WTC11 (cell line): ENCODE data around the gene CELF6. TPM values are rescaled to one million over a fixed set of nuclear protein-coding genes. Genes with fewer than 3 reads are reported as not detected.

ENCODE experiments used
- ATAC-seq: fragments of 200-7000 bp; cut with Tn5 transposase; 2 replicates; pipeline ENCODE4 v1.10.0; 2021; ENCODE audit warnings: mild to moderate bottlenecking, moderate library complexity
- CTCF ChIA-PET: fragments of 300-600 bp; sonication (Branson Sonifier 250); formaldehyde crosslinking; loops from one replicate; lab custom pipeline; 2021; ENCODE audit warnings: antibody characterized with exemption; lab: Charles Lee
- POLR2A ChIA-PET: fragments of 350-600 bp; sonication (Branson Sonifier 250); formaldehyde crosslinking; loops from one replicate; lab custom pipeline; 2021; ENCODE audit warnings: antibody characterized with exemption; lab: Charles Lee
- DNase-seq: peaks from one replicate; pipeline ENCODE4 v3.0.0; 2021; ENCODE audit warnings: low spot score
- H3K27ac Mint-ChIP-seq: 2 replicates; pipeline ENCODE4 v1.8.0; 2021; ENCODE audit warnings: mixed read lengths
- H3K27me3 Mint-ChIP-seq: 2 replicates; pipeline ENCODE4 v1.8.0; 2021; ENCODE audit warnings: low read depth, mild to moderate bottlenecking, moderate library complexity, mixed read lengths
- H3K36me3 Mint-ChIP-seq: 2 replicates; pipeline ENCODE4 v1.8.0; 2021; ENCODE audit warnings: mixed read lengths
- H3K4me1 Mint-ChIP-seq: 2 replicates; pipeline ENCODE4 v1.8.0; 2022; ENCODE audit warnings: mixed read lengths
- H3K4me3 Mint-ChIP-seq: 2 replicates; pipeline ENCODE4 v1.8.0; 2021; ENCODE audit warnings: mild to moderate bottlenecking, moderate library complexity, mixed read lengths
- H3K9me3 Mint-ChIP-seq: 2 replicates; pipeline ENCODE4 v1.8.0; 2021; ENCODE audit warnings: mixed read lengths
- EMX1 ChIP-seq: fragments of 250-450 bp; sonication (Bioruptor Pico); IDR thresholded peaks from 2 replicates; pipeline ENCODE4 v1.8.0; 2021; ENCODE audit warnings: mild to moderate bottlenecking
- FOXK1 ChIP-seq: sonication (generic); formaldehyde crosslinking; IDR thresholded peaks from 2 replicates; pipeline ENCODE4 v1.8.0; 2022; ENCODE audit warnings: mild to moderate bottlenecking, moderate library complexity, missing genetic modification reagents
- IRF2 ChIP-seq: sonication (generic); formaldehyde crosslinking; IDR thresholded peaks from 2 replicates; pipeline ENCODE4 v1.8.0; 2022; ENCODE audit warnings: low read depth, missing genetic modification reagents, borderline replicate concordance
- NFE2L1 ChIP-seq: sonication (generic); formaldehyde crosslinking; IDR thresholded peaks from 2 replicates; pipeline ENCODE4 v1.8.1; 2023; ENCODE audit warnings: missing genetic modification reagents
- SMAD4 ChIP-seq: sonication (generic); formaldehyde crosslinking; IDR thresholded peaks from 2 replicates; pipeline ENCODE4 v1.8.0; 2022; ENCODE audit warnings: mild to moderate bottlenecking, missing genetic modification reagents
- SOX15 ChIP-seq: fragments of 250-450 bp; sonication (Bioruptor Pico); IDR thresholded peaks from 2 replicates; pipeline ENCODE4 v1.9.0; 2021; ENCODE audit warnings: mild to moderate bottlenecking
- ZNF121 ChIP-seq: sonication (generic); formaldehyde crosslinking; IDR thresholded peaks from 2 replicates; pipeline ENCODE4 v1.8.0; 2023; ENCODE audit warnings: missing genetic modification reagents
- ZNF232 ChIP-seq: sonication (generic); formaldehyde crosslinking; IDR thresholded peaks from 2 replicates; pipeline ENCODE4 v1.8.0; 2022; ENCODE audit warnings: mild to moderate bottlenecking, missing genetic modification reagents
- total RNA-seq: library from RNA; stranded (reverse); gene quantifications from 3 replicates; pipeline ENCODE4 v1.2.3, GENCODE V29; 2021
- TF ChIP-seq, protein P1 (sequence below): sonication (generic); formaldehyde crosslinking; IDR thresholded peaks from 2 replicates; pipeline ENCODE4 v1.8.0; 2022; ENCODE audit warnings: mild to moderate bottlenecking, missing genetic modification reagents
- TF ChIP-seq, protein P2 (sequence below): fragments of 250-450 bp; sonication (Bioruptor Pico); IDR thresholded peaks from 2 replicates; pipeline ENCODE4 v1.9.0; 2021; ENCODE audit warnings: mild to moderate bottlenecking
- TF ChIP-seq, protein P3 (sequence below): fragments of 250-450 bp; sonication (Bioruptor Pico); IDR thresholded peaks from 2 replicates; pipeline ENCODE4 v2.1.2; 2022; ENCODE audit warnings: mild to moderate bottlenecking, moderate library complexity
- TF ChIP-seq, protein P4 (sequence below): sonication (generic); formaldehyde crosslinking; IDR thresholded peaks from 2 replicates; pipeline ENCODE4 v1.8.0; 2023; ENCODE audit warnings: mild to moderate bottlenecking, missing genetic modification reagents
- TF ChIP-seq, protein P5 (sequence below): sonication (generic); formaldehyde crosslinking; IDR thresholded peaks from 2 replicates; pipeline ENCODE4 v1.8.0; 2022; ENCODE audit warnings: mild to moderate bottlenecking, missing genetic modification reagents
- TF ChIP-seq, protein P6 (sequence below): sonication (generic); formaldehyde crosslinking; IDR thresholded peaks from 2 replicates; pipeline ENCODE4 v1.8.1; 2023; ENCODE audit warnings: mild to moderate bottlenecking, missing genetic modification reagents
- TF ChIP-seq, protein P7 (sequence below): sonication (generic); formaldehyde crosslinking; IDR thresholded peaks from 2 replicates; pipeline ENCODE4 v1.8.1; 2023; ENCODE audit warnings: mild to moderate bottlenecking, missing genetic modification reagents
- TF ChIP-seq, protein P8 (sequence below): fragments of 250-450 bp; sonication (Bioruptor Pico); IDR thresholded peaks from 2 replicates; pipeline ENCODE4 v1.9.0; 2021; ENCODE audit warnings: mild to moderate bottlenecking
- TF ChIP-seq, protein P9 (sequence below): sonication (generic); formaldehyde crosslinking; IDR thresholded peaks from 2 replicates; pipeline ENCODE4 v1.8.1; 2023; ENCODE audit warnings: mild to moderate bottlenecking, moderate library complexity, missing genetic modification reagents
- TF ChIP-seq, protein P10 (sequence below): sonication (generic); formaldehyde crosslinking; IDR thresholded peaks from 2 replicates; pipeline ENCODE4 v1.8.0; 2022; ENCODE audit warnings: mild to moderate bottlenecking, missing genetic modification reagents
- TF ChIP-seq, protein P11 (sequence below): fragments of 250-450 bp; sonication (Bioruptor Pico); IDR thresholded peaks from 2 replicates; pipeline ENCODE4 v1.8.0; 2021; ENCODE audit warnings: mild to moderate bottlenecking

Gene CELF6
- total RNA-seq, 1 experiment from 2014 or later: not detected

DNA sequence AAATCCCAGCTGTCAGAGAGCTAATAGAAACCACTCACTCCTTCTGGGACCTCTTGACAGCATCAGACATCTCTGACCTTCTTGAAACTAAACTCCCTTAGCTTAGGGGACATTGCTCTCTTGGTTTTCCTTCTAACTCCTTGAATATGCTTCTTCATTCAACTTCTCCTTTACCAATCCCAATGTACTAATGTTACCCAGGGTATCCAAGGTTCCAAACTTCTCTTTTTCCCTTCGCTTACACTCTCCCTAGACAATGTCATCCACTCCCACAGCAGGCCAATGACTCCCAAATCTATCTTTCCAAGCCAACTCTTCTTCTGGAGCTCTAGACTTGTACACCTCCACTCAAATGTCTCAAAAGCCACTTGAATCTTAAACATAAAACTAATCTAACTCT lies 41.2 kb upstream of the CELF6 start:
- CTCF ChIA-PET: no interaction called here
- no peaks in the 10 kb centered on the region for H3K27me3 Mint-ChIP-seq
- ATAC-seq: no peak
- no peak overlapping the region for H3K27ac Mint-ChIP-seq
- POLR2A ChIA-PET: no interaction called here
- TF ChIP-seq, protein P1, sequence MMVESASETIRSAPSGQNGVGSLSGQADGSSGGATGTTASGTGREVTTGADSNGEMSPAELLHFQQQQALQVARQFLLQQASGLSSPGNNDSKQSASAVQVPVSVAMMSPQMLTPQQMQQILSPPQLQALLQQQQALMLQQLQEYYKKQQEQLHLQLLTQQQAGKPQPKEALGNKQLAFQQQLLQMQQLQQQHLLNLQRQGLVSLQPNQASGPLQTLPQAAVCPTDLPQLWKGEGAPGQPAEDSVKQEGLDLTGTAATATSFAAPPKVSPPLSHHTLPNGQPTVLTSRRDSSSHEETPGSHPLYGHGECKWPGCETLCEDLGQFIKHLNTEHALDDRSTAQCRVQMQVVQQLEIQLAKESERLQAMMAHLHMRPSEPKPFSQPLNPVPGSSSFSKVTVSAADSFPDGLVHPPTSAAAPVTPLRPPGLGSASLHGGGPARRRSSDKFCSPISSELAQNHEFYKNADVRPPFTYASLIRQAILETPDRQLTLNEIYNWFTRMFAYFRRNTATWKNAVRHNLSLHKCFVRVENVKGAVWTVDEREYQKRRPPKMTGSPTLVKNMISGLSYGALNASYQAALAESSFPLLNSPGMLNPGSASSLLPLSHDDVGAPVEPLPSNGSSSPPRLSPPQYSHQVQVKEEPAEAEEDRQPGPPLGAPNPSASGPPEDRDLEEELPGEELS (CRISPR knock-in tag): no peak
- TF ChIP-seq, protein P2, sequence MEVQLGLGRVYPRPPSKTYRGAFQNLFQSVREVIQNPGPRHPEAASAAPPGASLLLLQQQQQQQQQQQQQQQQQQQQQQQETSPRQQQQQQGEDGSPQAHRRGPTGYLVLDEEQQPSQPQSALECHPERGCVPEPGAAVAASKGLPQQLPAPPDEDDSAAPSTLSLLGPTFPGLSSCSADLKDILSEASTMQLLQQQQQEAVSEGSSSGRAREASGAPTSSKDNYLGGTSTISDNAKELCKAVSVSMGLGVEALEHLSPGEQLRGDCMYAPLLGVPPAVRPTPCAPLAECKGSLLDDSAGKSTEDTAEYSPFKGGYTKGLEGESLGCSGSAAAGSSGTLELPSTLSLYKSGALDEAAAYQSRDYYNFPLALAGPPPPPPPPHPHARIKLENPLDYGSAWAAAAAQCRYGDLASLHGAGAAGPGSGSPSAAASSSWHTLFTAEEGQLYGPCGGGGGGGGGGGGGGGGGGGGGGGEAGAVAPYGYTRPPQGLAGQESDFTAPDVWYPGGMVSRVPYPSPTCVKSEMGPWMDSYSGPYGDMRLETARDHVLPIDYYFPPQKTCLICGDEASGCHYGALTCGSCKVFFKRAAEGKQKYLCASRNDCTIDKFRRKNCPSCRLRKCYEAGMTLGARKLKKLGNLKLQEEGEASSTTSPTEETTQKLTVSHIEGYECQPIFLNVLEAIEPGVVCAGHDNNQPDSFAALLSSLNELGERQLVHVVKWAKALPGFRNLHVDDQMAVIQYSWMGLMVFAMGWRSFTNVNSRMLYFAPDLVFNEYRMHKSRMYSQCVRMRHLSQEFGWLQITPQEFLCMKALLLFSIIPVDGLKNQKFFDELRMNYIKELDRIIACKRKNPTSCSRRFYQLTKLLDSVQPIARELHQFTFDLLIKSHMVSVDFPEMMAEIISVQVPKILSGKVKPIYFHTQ (CRISPR knock-in tag): no peak
- TF ChIP-seq, protein P3, sequence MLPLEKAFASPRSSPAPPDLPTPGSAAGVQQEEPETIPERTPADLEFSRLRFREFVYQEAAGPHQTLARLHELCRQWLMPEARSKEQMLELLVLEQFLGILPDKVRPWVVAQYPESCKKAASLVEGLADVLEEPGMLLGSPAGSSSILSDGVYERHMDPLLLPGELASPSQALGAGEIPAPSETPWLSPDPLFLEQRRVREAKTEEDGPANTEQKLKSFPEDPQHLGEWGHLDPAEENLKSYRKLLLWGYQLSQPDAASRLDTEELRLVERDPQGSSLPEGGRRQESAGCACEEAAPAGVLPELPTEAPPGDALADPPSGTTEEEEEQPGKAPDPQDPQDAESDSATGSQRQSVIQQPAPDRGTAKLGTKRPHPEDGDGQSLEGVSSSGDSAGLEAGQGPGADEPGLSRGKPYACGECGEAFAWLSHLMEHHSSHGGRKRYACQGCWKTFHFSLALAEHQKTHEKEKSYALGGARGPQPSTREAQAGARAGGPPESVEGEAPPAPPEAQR (CRISPR knock-in tag): no peak
- TF ChIP-seq, protein P4, sequence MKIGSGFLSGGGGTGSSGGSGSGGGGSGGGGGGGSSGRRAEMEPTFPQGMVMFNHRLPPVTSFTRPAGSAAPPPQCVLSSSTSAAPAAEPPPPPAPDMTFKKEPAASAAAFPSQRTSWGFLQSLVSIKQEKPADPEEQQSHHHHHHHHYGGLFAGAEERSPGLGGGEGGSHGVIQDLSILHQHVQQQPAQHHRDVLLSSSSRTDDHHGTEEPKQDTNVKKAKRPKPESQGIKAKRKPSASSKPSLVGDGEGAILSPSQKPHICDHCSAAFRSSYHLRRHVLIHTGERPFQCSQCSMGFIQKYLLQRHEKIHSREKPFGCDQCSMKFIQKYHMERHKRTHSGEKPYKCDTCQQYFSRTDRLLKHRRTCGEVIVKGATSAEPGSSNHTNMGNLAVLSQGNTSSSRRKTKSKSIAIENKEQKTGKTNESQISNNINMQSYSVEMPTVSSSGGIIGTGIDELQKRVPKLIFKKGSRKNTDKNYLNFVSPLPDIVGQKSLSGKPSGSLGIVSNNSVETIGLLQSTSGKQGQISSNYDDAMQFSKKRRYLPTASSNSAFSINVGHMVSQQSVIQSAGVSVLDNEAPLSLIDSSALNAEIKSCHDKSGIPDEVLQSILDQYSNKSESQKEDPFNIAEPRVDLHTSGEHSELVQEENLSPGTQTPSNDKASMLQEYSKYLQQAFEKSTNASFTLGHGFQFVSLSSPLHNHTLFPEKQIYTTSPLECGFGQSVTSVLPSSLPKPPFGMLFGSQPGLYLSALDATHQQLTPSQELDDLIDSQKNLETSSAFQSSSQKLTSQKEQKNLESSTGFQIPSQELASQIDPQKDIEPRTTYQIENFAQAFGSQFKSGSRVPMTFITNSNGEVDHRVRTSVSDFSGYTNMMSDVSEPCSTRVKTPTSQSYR: no peak
- TF ChIP-seq FOXK1 (CRISPR knock-in tag) (no peak), NFE2L1 (CRISPR knock-in tag) (no peak), SMAD4 (CRISPR knock-in tag) (no peak), IRF2 (no peak), EMX1 (CRISPR knock-in tag) (no peak), SOX15 (no peak), ZNF232 (CRISPR knock-in tag) (no peak), ZNF121 (CRISPR knock-in tag) (no peak)
- TF ChIP-seq, protein P5, sequence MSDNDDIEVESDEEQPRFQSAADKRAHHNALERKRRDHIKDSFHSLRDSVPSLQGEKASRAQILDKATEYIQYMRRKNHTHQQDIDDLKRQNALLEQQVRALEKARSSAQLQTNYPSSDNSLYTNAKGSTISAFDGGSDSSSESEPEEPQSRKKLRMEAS (CRISPR knock-in tag): no peak
- TF ChIP-seq, protein P6, sequence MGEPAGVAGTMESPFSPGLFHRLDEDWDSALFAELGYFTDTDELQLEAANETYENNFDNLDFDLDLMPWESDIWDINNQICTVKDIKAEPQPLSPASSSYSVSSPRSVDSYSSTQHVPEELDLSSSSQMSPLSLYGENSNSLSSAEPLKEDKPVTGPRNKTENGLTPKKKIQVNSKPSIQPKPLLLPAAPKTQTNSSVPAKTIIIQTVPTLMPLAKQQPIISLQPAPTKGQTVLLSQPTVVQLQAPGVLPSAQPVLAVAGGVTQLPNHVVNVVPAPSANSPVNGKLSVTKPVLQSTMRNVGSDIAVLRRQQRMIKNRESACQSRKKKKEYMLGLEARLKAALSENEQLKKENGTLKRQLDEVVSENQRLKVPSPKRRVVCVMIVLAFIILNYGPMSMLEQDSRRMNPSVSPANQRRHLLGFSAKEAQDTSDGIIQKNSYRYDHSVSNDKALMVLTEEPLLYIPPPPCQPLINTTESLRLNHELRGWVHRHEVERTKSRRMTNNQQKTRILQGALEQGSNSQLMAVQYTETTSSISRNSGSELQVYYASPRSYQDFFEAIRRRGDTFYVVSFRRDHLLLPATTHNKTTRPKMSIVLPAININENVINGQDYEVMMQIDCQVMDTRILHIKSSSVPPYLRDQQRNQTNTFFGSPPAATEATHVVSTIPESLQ (CRISPR knock-in tag): no peak
- TF ChIP-seq, protein P7, sequence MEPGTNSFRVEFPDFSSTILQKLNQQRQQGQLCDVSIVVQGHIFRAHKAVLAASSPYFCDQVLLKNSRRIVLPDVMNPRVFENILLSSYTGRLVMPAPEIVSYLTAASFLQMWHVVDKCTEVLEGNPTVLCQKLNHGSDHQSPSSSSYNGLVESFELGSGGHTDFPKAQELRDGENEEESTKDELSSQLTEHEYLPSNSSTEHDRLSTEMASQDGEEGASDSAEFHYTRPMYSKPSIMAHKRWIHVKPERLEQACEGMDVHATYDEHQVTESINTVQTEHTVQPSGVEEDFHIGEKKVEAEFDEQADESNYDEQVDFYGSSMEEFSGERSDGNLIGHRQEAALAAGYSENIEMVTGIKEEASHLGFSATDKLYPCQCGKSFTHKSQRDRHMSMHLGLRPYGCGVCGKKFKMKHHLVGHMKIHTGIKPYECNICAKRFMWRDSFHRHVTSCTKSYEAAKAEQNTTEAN (CRISPR knock-in tag): no peak
- TF ChIP-seq, protein P8, sequence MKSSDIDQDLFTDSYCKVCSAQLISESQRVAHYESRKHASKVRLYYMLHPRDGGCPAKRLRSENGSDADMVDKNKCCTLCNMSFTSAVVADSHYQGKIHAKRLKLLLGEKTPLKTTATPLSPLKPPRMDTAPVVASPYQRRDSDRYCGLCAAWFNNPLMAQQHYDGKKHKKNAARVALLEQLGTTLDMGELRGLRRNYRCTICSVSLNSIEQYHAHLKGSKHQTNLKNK (CRISPR knock-in tag): no peak
- TF ChIP-seq, protein P9, sequence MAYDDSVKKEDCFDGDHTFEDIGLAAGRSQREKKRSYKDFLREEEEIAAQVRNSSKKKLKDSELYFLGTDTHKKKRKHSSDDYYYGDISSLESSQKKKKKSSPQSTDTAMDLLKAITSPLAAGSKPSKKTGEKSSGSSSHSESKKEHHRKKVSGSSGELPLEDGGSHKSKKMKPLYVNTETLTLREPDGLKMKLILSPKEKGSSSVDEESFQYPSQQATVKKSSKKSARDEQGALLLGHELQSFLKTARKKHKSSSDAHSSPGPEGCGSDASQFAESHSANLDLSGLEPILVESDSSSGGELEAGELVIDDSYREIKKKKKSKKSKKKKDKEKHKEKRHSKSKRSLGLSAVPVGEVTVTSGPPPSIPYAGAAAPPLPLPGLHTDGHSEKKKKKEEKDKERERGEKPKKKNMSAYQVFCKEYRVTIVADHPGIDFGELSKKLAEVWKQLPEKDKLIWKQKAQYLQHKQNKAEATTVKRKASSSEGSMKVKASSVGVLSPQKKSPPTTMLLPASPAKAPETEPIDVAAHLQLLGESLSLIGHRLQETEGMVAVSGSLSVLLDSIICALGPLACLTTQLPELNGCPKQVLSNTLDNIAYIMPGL (CRISPR knock-in tag): no peak
- TF ChIP-seq, protein P10, sequence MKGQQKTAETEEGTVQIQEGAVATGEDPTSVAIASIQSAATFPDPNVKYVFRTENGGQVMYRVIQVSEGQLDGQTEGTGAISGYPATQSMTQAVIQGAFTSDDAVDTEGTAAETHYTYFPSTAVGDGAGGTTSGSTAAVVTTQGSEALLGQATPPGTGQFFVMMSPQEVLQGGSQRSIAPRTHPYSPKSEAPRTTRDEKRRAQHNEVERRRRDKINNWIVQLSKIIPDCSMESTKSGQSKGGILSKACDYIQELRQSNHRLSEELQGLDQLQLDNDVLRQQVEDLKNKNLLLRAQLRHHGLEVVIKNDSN (CRISPR knock-in tag): no peak
- TF ChIP-seq, protein P11, sequence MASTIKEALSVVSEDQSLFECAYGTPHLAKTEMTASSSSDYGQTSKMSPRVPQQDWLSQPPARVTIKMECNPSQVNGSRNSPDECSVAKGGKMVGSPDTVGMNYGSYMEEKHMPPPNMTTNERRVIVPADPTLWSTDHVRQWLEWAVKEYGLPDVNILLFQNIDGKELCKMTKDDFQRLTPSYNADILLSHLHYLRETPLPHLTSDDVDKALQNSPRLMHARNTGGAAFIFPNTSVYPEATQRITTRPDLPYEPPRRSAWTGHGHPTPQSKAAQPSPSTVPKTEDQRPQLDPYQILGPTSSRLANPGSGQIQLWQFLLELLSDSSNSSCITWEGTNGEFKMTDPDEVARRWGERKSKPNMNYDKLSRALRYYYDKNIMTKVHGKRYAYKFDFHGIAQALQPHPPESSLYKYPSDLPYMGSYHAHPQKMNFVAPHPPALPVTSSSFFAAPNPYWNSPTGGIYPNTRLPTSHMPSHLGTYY (CRISPR knock-in tag): no peak
- TF ChIP-seq, all 79 proteins: peak for 0
- H3K9me3 Mint-ChIP-seq: no peaks in the 10 kb centered on the region
- no peak overlapping the region for H3K4me3 Mint-ChIP-seq
- no peaks in the 10 kb centered on the region for H3K36me3 Mint-ChIP-seq
- no peaks in the 10 kb centered on the region for H3K4me1 Mint-ChIP-seq
- no peak for DNase-seq
